Endodermal cell (in vitro differentiated cells): Measurements from ENCODE around the gene OPN3. TPM values are rescaled to one million over a fixed set of nuclear protein-coding genes. Genes with fewer than 3 reads are reported as not detected.

ENCODE experiments used
- DNase-seq: peaks from one replicate; pipeline ENCODE4 v3.0.0-alpha.2; 2017
- H3K27ac ChIP-seq: 2 replicates; pipeline ENCODE4 v1.5.1; 2013; ENCODE audit warnings: mild to moderate bottlenecking, low read depth, low read length, moderate library complexity
- H3K27me3 ChIP-seq: 2 replicates; pipeline ENCODE4 v1.6.1; 2013; ENCODE audit warnings: mild to moderate bottlenecking, low read length, moderate library complexity; ENCODE audit not compliant: insufficient read depth, control insufficient read depth, poor library complexity, severe bottlenecking
- H3K36me3 ChIP-seq: 2 replicates; pipeline ENCODE4 v1.7.0; 2013; ENCODE audit warnings: mild to moderate bottlenecking, low read length, moderate library complexity; ENCODE audit not compliant: control insufficient read depth, insufficient read depth
- H3K4me1 ChIP-seq: one replicate; pipeline ENCODE4 v1.7.0; 2013; ENCODE audit warnings: low read length; ENCODE audit not compliant: control insufficient read depth, insufficient read depth
- H3K4me3 ChIP-seq: 2 replicates; pipeline ENCODE4 v1.5.1; 2013; ENCODE audit warnings: mild to moderate bottlenecking, low read length, moderate library complexity
- H3K9ac ChIP-seq: 2 replicates; pipeline ENCODE4 v1.6.1; 2013; ENCODE audit warnings: mild to moderate bottlenecking, low read length, moderate library complexity; ENCODE audit not compliant: poor library complexity, severe bottlenecking; ENCODE audit errors: extremely low read depth
- H3K9me3 ChIP-seq: 2 replicates; pipeline ENCODE4 v1.6.1; 2013; ENCODE audit warnings: mild to moderate bottlenecking, low read length, moderate library complexity; ENCODE audit not compliant: control insufficient read depth
- H3K27ac Mint-ChIP-seq: 2 replicates; pipeline ENCODE4 v1.8.0; 2020; ENCODE audit warnings: mixed read lengths
- H3K27me3 Mint-ChIP-seq: 2 replicates; pipeline ENCODE4 v1.8.0; 2021; ENCODE audit warnings: mild to moderate bottlenecking, mixed read lengths; ENCODE audit not compliant: insufficient read depth
- H3K36me3 Mint-ChIP-seq: 2 replicates; pipeline ENCODE4 v1.8.0; 2020; ENCODE audit warnings: low read depth, mixed read lengths
- H3K4me1 Mint-ChIP-seq: 2 replicates; pipeline ENCODE4 v1.8.0; 2020; ENCODE audit warnings: mixed read lengths
- H3K4me3 Mint-ChIP-seq: 2 replicates; pipeline ENCODE4 v1.8.0; 2020; ENCODE audit warnings: mild to moderate bottlenecking, moderate library complexity, mixed read lengths
- H3K9me3 Mint-ChIP-seq: 2 replicates; pipeline ENCODE4 v1.8.0; 2020; ENCODE audit warnings: mild to moderate bottlenecking, mixed read lengths
- WGBS, 2 experiments: methylation state at CpG; one replicate each; pipeline versions ENCODE4 v1.1.5 to v1.1.7; 2013; ENCODE audit warnings: missing lambda C conversion rate in 2 of 2, mixed read lengths in 1 of 2; ENCODE audit not compliant: insufficient coverage in 1 of 2, insufficient read length in 1 of 2; 5-methylcytosine and 5-hydroxymethylcytosine counted together
- total RNA-seq, 2 donors: library from RNA; stranded (reverse); fragmentation: NEBNext Ultra II Directional in 1 of 2; extraction: Animal tissue kit (Norgen Biotek cat#: 25700) in 1 of 2; gene quantifications; 2 replicates in 1 of 2; 3 replicates in 1 of 2; pipeline ENCODE4 v1.2.1, GENCODE V29; 2021
- TF ChIP-seq, protein P1 (sequence below): fragments of 200-600 bp; sonication (generic); conservative IDR thresholded peaks from 2 replicates; pipeline ENCODE4 v1.5.0; 2021; ENCODE audit warnings: antibody characterized with exemption, mild to moderate bottlenecking

Gene OPN3
- total RNA-seq, 2 donors from 2014 or later, result 9.0 to 22.5 TPM

DNA sequence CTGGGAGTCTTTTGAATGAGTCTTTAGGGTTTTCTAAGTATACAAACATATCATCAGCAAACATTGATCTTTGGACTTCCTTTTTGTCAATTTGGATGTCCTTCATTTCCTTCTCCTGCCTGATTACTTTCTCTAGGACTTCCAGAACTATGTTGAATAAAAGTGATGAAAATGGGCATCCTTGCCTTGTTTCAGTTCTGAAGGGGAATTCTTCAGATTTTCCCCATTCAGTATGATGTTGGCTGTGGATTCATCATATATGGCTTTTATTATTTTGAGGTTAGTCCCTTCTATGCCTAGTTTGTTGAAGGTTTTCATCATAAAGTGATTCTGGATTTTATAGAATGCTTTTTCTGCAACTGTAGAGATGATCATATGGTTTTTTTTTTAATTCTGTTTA lies 66.0 kb downstream of the OPN3 start:
- no peaks in the 10 kb centered on the region for H3K36me3 ChIP-seq
- no peak overlapping the region for H3K9ac ChIP-seq
- no peaks in the 10 kb centered on the region for H3K9me3 ChIP-seq
- Mint-ChIP-seq H3K4me1 (no peaks in the 10 kb centered on the region), H3K27me3 (peaks cover 2% of the 10 kb centered on the region), H3K4me3 (no peak overlapping the region), H3K27ac (no peak overlapping the region), H3K9me3 (no peaks in the 10 kb centered on the region), H3K36me3 (no peaks in the 10 kb centered on the region)
- no peak overlapping the region for H3K4me3 ChIP-seq
- no peak for DNase-seq
- H3K27ac ChIP-seq, result no peak overlapping the region
- no peaks in the 10 kb centered on the region for H3K4me1 ChIP-seq
- H3K27me3 ChIP-seq, result no peaks in the 10 kb centered on the region
- TF ChIP-seq, protein P1, sequence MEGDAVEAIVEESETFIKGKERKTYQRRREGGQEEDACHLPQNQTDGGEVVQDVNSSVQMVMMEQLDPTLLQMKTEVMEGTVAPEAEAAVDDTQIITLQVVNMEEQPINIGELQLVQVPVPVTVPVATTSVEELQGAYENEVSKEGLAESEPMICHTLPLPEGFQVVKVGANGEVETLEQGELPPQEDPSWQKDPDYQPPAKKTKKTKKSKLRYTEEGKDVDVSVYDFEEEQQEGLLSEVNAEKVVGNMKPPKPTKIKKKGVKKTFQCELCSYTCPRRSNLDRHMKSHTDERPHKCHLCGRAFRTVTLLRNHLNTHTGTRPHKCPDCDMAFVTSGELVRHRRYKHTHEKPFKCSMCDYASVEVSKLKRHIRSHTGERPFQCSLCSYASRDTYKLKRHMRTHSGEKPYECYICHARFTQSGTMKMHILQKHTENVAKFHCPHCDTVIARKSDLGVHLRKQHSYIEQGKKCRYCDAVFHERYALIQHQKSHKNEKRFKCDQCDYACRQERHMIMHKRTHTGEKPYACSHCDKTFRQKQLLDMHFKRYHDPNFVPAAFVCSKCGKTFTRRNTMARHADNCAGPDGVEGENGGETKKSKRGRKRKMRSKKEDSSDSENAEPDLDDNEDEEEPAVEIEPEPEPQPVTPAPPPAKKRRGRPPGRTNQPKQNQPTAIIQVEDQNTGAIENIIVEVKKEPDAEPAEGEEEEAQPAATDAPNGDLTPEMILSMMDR, result no peak

DNA sequence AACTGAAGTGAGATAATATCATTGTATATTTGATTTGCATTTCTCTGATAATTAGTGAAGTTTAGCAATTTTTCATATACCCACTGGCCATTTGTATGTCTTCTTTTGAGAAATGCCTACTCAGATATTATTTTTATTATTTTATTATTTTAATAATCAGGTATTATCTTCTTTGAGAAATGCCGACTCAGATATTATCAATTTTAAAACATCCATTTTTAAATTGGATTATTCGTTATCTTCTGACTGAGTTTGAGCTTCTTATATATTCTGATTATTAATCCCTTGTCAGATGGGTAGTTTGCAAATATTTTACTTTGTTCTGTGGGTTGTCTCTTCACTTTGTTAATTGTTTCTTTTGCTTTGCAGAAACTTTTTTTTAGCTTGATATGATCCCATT lies 70.3 kb downstream of the OPN3 start:
- Histone ChIP-seq H3K27me3 (no peaks in the 10 kb centered on the region), H3K4me3 (no peak overlapping the region), H3K36me3 (no peaks in the 10 kb centered on the region), H3K9ac (no peak overlapping the region), H3K9me3 (no peaks in the 10 kb centered on the region), H3K27ac (no peak overlapping the region), H3K4me1 (no peaks in the 10 kb centered on the region)
- 100% methylated on average over 1 of the region's 2 CpGs; no CpG with 5 or more reads in 1 of the 2 experiments for WGBS, 2 experiments
- Mint-ChIP-seq H3K4me3 (no peak overlapping the region), H3K4me1 (no peaks in the 10 kb centered on the region), H3K27me3 (peaks cover 2% of the 10 kb centered on the region), H3K36me3 (no peaks in the 10 kb centered on the region), H3K27ac (no peak overlapping the region), H3K9me3 (no peaks in the 10 kb centered on the region)
- no peak for DNase-seq
- TF ChIP-seq, protein P1, result no peak

DNA sequence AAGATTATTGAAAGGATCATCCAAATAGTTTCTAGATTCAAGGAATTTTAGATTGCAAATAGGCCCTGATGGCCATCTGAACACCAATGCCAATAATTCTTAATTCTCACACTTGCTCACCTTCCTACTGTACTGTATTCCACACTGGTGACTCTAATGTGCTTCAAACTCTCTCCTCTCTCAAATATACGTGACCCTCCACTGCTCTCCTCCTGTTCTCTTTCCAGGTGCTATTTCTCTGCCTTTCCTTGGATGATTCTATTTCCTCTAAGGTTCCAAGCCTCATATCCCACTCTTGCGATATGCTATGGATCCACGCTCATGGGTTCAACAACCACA lies 79.4 kb downstream of the OPN3 start:
- no peaks in the 10 kb centered on the region for H3K9me3 Mint-ChIP-seq
- no peak overlapping the region for H3K4me3 Mint-ChIP-seq
- H3K27ac Mint-ChIP-seq, result no peak overlapping the region
- no peaks in the 10 kb centered on the region for H3K4me1 Mint-ChIP-seq
- no peak overlapping the region for H3K27ac ChIP-seq
- DNase-seq, result no peak
- no peak overlapping the region for H3K9ac ChIP-seq
- H3K27me3 ChIP-seq, result no peaks in the 10 kb centered on the region
- H3K4me3 ChIP-seq, result no peak overlapping the region
- H3K9me3 ChIP-seq, result no peaks in the 10 kb centered on the region
- H3K36me3 Mint-ChIP-seq, result no peaks in the 10 kb centered on the region
- H3K4me1 ChIP-seq, result no peaks in the 10 kb centered on the region
- no peaks in the 10 kb centered on the region for H3K36me3 ChIP-seq
- no peaks in the 10 kb centered on the region for H3K27me3 Mint-ChIP-seq
- 88 to 95% methylated on average over 3 of the region's 3 CpGs for WGBS, 2 experiments
- TF ChIP-seq, protein P1, result no peak
